ENCODE measurements around the gene UST.

DNA sequence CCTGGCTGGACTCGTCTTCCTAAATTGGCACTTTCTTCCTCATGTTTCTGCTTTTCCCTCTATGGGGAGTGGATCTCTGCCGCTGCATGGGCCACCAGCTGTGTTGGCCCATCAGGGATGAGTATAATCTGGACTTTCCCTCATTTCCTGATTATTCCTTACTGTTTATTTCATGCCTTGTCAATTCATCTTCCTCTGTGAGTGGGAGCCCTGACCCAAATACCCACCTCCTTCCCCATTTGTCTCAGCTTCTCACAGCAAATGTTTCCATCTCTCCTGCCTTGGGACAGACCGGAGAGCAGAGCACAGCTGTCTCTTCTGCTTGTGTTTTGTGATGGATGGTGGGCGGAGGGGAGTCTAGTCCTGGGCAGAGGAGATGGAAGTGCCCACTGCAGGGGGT is 212.7 kb downstream of the UST start:
- TF ChIP-seq, protein P1, sequence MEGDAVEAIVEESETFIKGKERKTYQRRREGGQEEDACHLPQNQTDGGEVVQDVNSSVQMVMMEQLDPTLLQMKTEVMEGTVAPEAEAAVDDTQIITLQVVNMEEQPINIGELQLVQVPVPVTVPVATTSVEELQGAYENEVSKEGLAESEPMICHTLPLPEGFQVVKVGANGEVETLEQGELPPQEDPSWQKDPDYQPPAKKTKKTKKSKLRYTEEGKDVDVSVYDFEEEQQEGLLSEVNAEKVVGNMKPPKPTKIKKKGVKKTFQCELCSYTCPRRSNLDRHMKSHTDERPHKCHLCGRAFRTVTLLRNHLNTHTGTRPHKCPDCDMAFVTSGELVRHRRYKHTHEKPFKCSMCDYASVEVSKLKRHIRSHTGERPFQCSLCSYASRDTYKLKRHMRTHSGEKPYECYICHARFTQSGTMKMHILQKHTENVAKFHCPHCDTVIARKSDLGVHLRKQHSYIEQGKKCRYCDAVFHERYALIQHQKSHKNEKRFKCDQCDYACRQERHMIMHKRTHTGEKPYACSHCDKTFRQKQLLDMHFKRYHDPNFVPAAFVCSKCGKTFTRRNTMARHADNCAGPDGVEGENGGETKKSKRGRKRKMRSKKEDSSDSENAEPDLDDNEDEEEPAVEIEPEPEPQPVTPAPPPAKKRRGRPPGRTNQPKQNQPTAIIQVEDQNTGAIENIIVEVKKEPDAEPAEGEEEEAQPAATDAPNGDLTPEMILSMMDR (conservative IDR thresholded peaks at IDR 0.05; ENCODE audit: low read length): no peak
- no peak for TF ChIP-seq EZH2phosphoT487 (IDR thresholded peaks at IDR 0.05; ENCODE audit: borderline replicate concordance, low read depth, low read length)

All from OCI-LY7 (cell line).